IMR-90 (cell line): Measurements from ENCODE around the gene FMC1. TPM values are rescaled to one million over a fixed set of nuclear protein-coding genes. Genes with fewer than 3 reads are reported as not detected.

ENCODE experiments used
- ATAC-seq: fragments of 200-7000 bp; cut with Tn5 transposase; 2 replicates; pipeline ENCODE4 v1.9.1; 2020; ENCODE audit warnings: low read depth, mild to moderate bottlenecking, moderate library complexity
- BruUV-seq: library from RNA; stranded (reverse); fragments of 400-500 nt; replicated peaks from 2 replicates; lab custom pipeline; 2021; lab: Mats Ljungman, UMichigan
- CTCF ChIA-PET: fragments of 300-600 bp; formaldehyde crosslinking; extraction: SDS; loops from one replicate; lab custom pipeline; 2021; ENCODE audit warnings: antibody characterized with exemption; lab: Yijun Ruan, JAX
- POLR2A ChIA-PET: fragments of 300-600 bp; sonication (Branson Sonifier 250); formaldehyde crosslinking; loops from one replicate; lab custom pipeline; 2022; ENCODE audit warnings: antibody characterized with exemption; ENCODE audit not compliant: unreplicated experiment; lab: Charles Lee
- DNase-seq: peaks from one replicate; pipeline ENCODE4 v3.0.0; 2013
- H2AFZ ChIP-seq: replicated peaks from 2 replicates; pipeline ENCODE3; 2013; ENCODE audit warnings: low read length, mild to moderate bottlenecking; ENCODE audit not compliant: poor library complexity
- H2AK5ac ChIP-seq: 2 replicates; pipeline ENCODE4 v1.6.1; 2013; ENCODE audit warnings: low read depth, low read length, inconsistent platforms
- H2AK9ac ChIP-seq: replicated peaks from 2 replicates; pipeline ENCODE3; 2013; ENCODE audit warnings: mild to moderate bottlenecking, low read depth, low read length, moderate library complexity; ENCODE audit not compliant: poor library complexity
- H2BK120ac ChIP-seq: 2 replicates; pipeline ENCODE4 v1.6.1; 2013; ENCODE audit warnings: low read depth, low read length, inconsistent platforms
- H2BK15ac ChIP-seq: 3 replicates; pipeline ENCODE4 v1.6.1; 2013; ENCODE audit warnings: low read depth, low read length, inconsistent platforms
- H2BK20ac ChIP-seq: 2 replicates; pipeline ENCODE4 v1.6.1; 2013; ENCODE audit warnings: low read depth, mild to moderate bottlenecking, inconsistent platforms, low read length, moderate library complexity
- H2BK5ac ChIP-seq: 2 replicates; pipeline ENCODE4 v1.6.1; 2013; ENCODE audit warnings: mild to moderate bottlenecking, low read depth, low read length, inconsistent platforms; ENCODE audit not compliant: poor library complexity, severe bottlenecking
- H3K14ac ChIP-seq: replicated peaks from 2 replicates; pipeline ENCODE4 v1.6.1; 2013; ENCODE audit warnings: low read depth, low read length, inconsistent platforms
- H3K18ac ChIP-seq: 2 replicates; pipeline ENCODE4 v1.6.1; 2013; ENCODE audit warnings: low read depth, low read length, control low read depth
- H3K23ac ChIP-seq: 2 replicates; pipeline ENCODE4 v1.6.1; 2013; ENCODE audit warnings: low read depth, low read length, inconsistent platforms
- H3K27ac ChIP-seq: 2 replicates; pipeline ENCODE4 v1.5.1; 2013; ENCODE audit warnings: mild to moderate bottlenecking, control low read depth, low read length; ENCODE audit not compliant: insufficient read depth
- H3K27me3 ChIP-seq: 2 replicates; pipeline ENCODE4 v1.6.1; 2013; ENCODE audit warnings: low read length; ENCODE audit not compliant: control insufficient read depth, insufficient read depth
- H3K36me3 ChIP-seq: 2 replicates; pipeline ENCODE4 v1.6.1; 2013; ENCODE audit warnings: low read length, mixed read lengths; ENCODE audit not compliant: control insufficient read depth, insufficient read depth
- H3K4ac ChIP-seq: 2 replicates; pipeline ENCODE4 v1.6.1; 2013; ENCODE audit warnings: low read depth, low read length, inconsistent platforms
- H3K4me1 ChIP-seq: 2 replicates; pipeline ENCODE4 v1.6.1; 2013; ENCODE audit warnings: low read length, mixed read lengths; ENCODE audit not compliant: control insufficient read depth, insufficient read depth
- H3K4me2 ChIP-seq: 2 replicates; pipeline ENCODE4 v1.6.1; 2013; ENCODE audit warnings: low read depth, mild to moderate bottlenecking, control low read depth, low read length, moderate library complexity
- H3K4me3 ChIP-seq: 2 replicates; pipeline ENCODE4 v1.5.1; 2013; ENCODE audit warnings: low read depth, mild to moderate bottlenecking, control low read depth, low read length, moderate library complexity; ENCODE audit not compliant: insufficient read depth
- H3K56ac ChIP-seq: 2 replicates; pipeline ENCODE4 v1.6.1; 2013; ENCODE audit warnings: low read length, inconsistent platforms; ENCODE audit not compliant: insufficient read depth; ENCODE audit errors: extremely low read depth
- H3K79me1 ChIP-seq, 2 experiments: 2 replicates each; pipeline ENCODE4 v1.6.1; 2013; ENCODE audit warnings: low read length in 2 of 2, inconsistent platforms in 1 of 2, low read depth in 1 of 2
- H3K9ac ChIP-seq: 2 replicates; pipeline ENCODE4 v1.6.1; 2013; ENCODE audit warnings: low read depth, low read length, control low read depth
- H3K9me1 ChIP-seq: 2 replicates; pipeline ENCODE4 v1.6.1; 2013; ENCODE audit warnings: low read length, inconsistent platforms; ENCODE audit not compliant: insufficient read depth
- H3K9me3 ChIP-seq: 2 replicates; pipeline ENCODE4 v1.6.1; 2013; ENCODE audit warnings: low read length; ENCODE audit not compliant: control insufficient read depth, insufficient read depth
- H4K20me1 ChIP-seq: 2 replicates; pipeline ENCODE4 v1.6.1; 2013; ENCODE audit warnings: low read length, inconsistent platforms; ENCODE audit not compliant: insufficient read depth
- H4K5ac ChIP-seq: 2 replicates; pipeline ENCODE4 v1.6.1; 2013; ENCODE audit warnings: mild to moderate bottlenecking, low read depth, low read length, control low read depth
- H4K8ac ChIP-seq, 2 experiments: 2 replicates each; pipeline ENCODE4 v1.6.1; 2013; ENCODE audit warnings: low read depth in 2 of 2, low read length in 2 of 2, control low read depth in 1 of 2, inconsistent platforms in 1 of 2
- H4K91ac ChIP-seq: 2 replicates; pipeline ENCODE4 v1.6.1; 2013; ENCODE audit warnings: low read depth, low read length, inconsistent platforms; ENCODE audit not compliant: insufficient read depth
- BHLHE40 ChIP-seq: fragments of 150-350 bp; IDR thresholded peaks from 2 replicates; pipeline ENCODE4 v1.6.1; 2016; ENCODE audit warnings: mild to moderate bottlenecking, low read depth, low read length
- CEBPB ChIP-seq: IDR thresholded peaks from 2 replicates; pipeline ENCODE4 v1.6.1; 2012; ENCODE audit warnings: low read depth, low read length, improper control_type of control experiment
- ELK1 ChIP-seq: fragments of 150-350 bp; IDR thresholded peaks from 2 replicates; pipeline ENCODE4 v1.6.1; 2016; ENCODE audit warnings: low read depth, mild to moderate bottlenecking, low read length, moderate library complexity, borderline replicate concordance
- FOS ChIP-seq: fragments of 150-350 bp; IDR thresholded peaks from 2 replicates; pipeline ENCODE4 v1.6.1; 2016; ENCODE audit warnings: low read depth, low read length
- MAZ ChIP-seq: IDR thresholded peaks from 2 replicates; pipeline ENCODE4 v1.6.1; 2012; ENCODE audit warnings: low read depth, mild to moderate bottlenecking, low read length, improper control_type of control experiment, moderate library complexity, borderline replicate concordance
- RAD21 ChIP-seq: IDR thresholded peaks from 2 replicates; pipeline ENCODE4 v1.6.1; 2012; ENCODE audit warnings: low read length, improper control_type of control experiment
- RCOR1 ChIP-seq: IDR thresholded peaks from 2 replicates; pipeline ENCODE4 v1.6.1; 2012; ENCODE audit warnings: mild to moderate bottlenecking, low read length, improper control_type of control experiment; ENCODE audit not compliant: insufficient replicate concordance
- WGBS, 2 experiments: methylation state at CpG; one replicate each; pipeline versions ENCODE4 v1.1.5 to v1.1.7; 2013; ENCODE audit warnings: missing lambda C conversion rate in 2 of 2; ENCODE audit not compliant: insufficient read length in 1 of 2; ENCODE audit errors: extremely low coverage in 2 of 2; 5-methylcytosine and 5-hydroxymethylcytosine counted together
- dilution Hi-C: fragments of 300-500 bp; cut with HindIII; formaldehyde crosslinking; loops from one replicate; pipeline ENCODE4 v1.14.3; 2018; ENCODE audit warnings: low sequenced_read_pairs; ENCODE audit not compliant: unreplicated experiment
- in situ Hi-C: fragments of 300-500 bp; cut with MboI; formaldehyde crosslinking; loops from 3 replicates; pipeline ENCODE4 v1.14.3; 2019; ENCODE audit warnings: low sequenced_read_pairs, inconsistent platforms, mixed read lengths
- intact Hi-C: fragments of 100-400 bp; cut with micrococcal nuclease; formaldehyde crosslinking; loops from 2 replicates; pipeline ENCODE4 v1.10.0; 2022
- polyA plus RNA-seq, 3 experiments: library from polyadenylated mRNA; depleted of rRNA; stranded (reverse); fragments of >200 nt; gene quantifications; 2 replicates each; pipeline ENCODE4 v1.2.3, GENCODE V29; 2012; ENCODE audit warnings: low replicate concordance in 1 of 3
- total RNA-seq: library from RNA; depleted of rRNA; stranded (reverse); fragments of >200 nt; gene quantifications from 2 replicates; pipeline ENCODE4 v1.2.3, GENCODE V29; 2012
- TF ChIP-seq, protein P1 (sequence below): fragments of 150-350 bp; IDR thresholded peaks from 2 replicates; pipeline ENCODE4 v1.6.1; 2017; ENCODE audit warnings: mild to moderate bottlenecking, antibody characterized with exemption, low read length, low read depth
- TF ChIP-seq, protein P2 (sequence below): conservative IDR thresholded peaks from 2 replicates; pipeline ENCODE4 v1.5.1; 2012; ENCODE audit warnings: mild to moderate bottlenecking, low read depth, low read length, improper control_type of control experiment

The FMC1 gene
- total and polyA plus RNA-seq, 2 of the 4 experiments (the other 2 are of a cell fraction) = 6.1 to 11.9 TPM

GRCh38 chr7:139332697-139333359 is 8.3 kb upstream of the FMC1 start:
- WGBS, 2 experiments = 59% methylated on average over 2 of the region's 5 CpGs; no CpG with 5 or more reads in 1 of the 2 experiments
- Histone ChIP-seq H4K91ac (no peak overlapping the region), H3K9me3 (no peaks in the 10 kb centered on the region), H4K5ac (no peak overlapping the region), H3K18ac (no peak overlapping the region), H2BK20ac (no peak overlapping the region), H2AK5ac (no peak overlapping the region), H3K27me3 (no peaks in the 10 kb centered on the region), H2BK15ac (no peak overlapping the region), H2BK120ac (no peak overlapping the region), H4K20me1 (no peaks in the 10 kb centered on the region), H3K27ac (no peak overlapping the region), H3K14ac (no peak overlapping the region), H3K4ac (no peak overlapping the region), H3K23ac (no peak overlapping the region), H3K4me1 (no peaks in the 10 kb centered on the region), H3K9me1 (no peaks in the 10 kb centered on the region), H3K56ac (no peak overlapping the region), H2AK9ac (no peak overlapping the region), H4K8ac (no peak overlapping the region), H3K36me3 (no peaks in the 10 kb centered on the region), H3K4me2 (no peak overlapping the region), H2BK5ac (no peak overlapping the region), H3K4me3 (no peak overlapping the region), H3K9ac (no peak overlapping the region), H3K79me1 (no peaks in the 10 kb centered on the region), H2AFZ (no peak overlapping the region)
- in situ Hi-C loops = no loop called here
- DNase-seq = no peak
- no TSS peak for BruUV-seq
- ChIA-PET POLR2A (no interaction called here), CTCF (no interaction called here)
- dilution Hi-C loops = no loop called here
- intact Hi-C loops = no loop called here
- TF ChIP-seq BHLHE40 (no peak), RCOR1 (no peak), MAZ (no peak), RAD21 (no peak), FOS (no peak), CEBPB (no peak), ELK1 (no peak)
- TF ChIP-seq, protein P1, sequence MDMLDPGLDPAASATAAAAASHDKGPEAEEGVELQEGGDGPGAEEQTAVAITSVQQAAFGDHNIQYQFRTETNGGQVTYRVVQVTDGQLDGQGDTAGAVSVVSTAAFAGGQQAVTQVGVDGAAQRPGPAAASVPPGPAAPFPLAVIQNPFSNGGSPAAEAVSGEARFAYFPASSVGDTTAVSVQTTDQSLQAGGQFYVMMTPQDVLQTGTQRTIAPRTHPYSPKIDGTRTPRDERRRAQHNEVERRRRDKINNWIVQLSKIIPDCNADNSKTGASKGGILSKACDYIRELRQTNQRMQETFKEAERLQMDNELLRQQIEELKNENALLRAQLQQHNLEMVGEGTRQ = no peak
- TF ChIP-seq, protein P2, sequence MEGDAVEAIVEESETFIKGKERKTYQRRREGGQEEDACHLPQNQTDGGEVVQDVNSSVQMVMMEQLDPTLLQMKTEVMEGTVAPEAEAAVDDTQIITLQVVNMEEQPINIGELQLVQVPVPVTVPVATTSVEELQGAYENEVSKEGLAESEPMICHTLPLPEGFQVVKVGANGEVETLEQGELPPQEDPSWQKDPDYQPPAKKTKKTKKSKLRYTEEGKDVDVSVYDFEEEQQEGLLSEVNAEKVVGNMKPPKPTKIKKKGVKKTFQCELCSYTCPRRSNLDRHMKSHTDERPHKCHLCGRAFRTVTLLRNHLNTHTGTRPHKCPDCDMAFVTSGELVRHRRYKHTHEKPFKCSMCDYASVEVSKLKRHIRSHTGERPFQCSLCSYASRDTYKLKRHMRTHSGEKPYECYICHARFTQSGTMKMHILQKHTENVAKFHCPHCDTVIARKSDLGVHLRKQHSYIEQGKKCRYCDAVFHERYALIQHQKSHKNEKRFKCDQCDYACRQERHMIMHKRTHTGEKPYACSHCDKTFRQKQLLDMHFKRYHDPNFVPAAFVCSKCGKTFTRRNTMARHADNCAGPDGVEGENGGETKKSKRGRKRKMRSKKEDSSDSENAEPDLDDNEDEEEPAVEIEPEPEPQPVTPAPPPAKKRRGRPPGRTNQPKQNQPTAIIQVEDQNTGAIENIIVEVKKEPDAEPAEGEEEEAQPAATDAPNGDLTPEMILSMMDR = no peak
- ATAC-seq = no peak
